Liver (tissue), 9 donors: ENCODE results near the gene BAHD1. TPM values are rescaled to one million over a fixed set of nuclear protein-coding genes. Genes with fewer than 3 reads are reported as not detected.

ENCODE experiments used
- DNase-seq: peaks from one replicate; pipeline ENCODE4 v3.0.0-alpha.2; 2017; ENCODE audit warnings: low spot score
- H3K27ac ChIP-seq, 2 donors: one replicate each; pipeline ENCODE4 v1.7.0; 2013; ENCODE audit warnings: inconsistent platforms in 2 of 2, low read length in 2 of 2, control low read depth in 1 of 2, low read depth in 1 of 2, mild to moderate bottlenecking in 1 of 2
- H3K27me3 ChIP-seq, 4 donors: one replicate each; pipeline versions ENCODE4 v1.6.1 to v1.7.0; 2013; ENCODE audit warnings: low read length in 3 of 4, inconsistent platforms in 1 of 4, mild to moderate bottlenecking in 1 of 4, moderate library complexity in 1 of 4; ENCODE audit not compliant: control insufficient read depth in 4 of 4, insufficient read depth in 4 of 4
- H3K36me3 ChIP-seq, 4 donors: one replicate each; pipeline versions ENCODE4 v1.6.1 to v1.7.0; 2013; ENCODE audit warnings: low read length in 3 of 4, mild to moderate bottlenecking in 3 of 4, low read depth in 1 of 4, moderate library complexity in 1 of 4; ENCODE audit not compliant: control insufficient read depth in 4 of 4, insufficient read depth in 3 of 4
- H3K4me1 ChIP-seq, 4 donors: one replicate each; pipeline versions ENCODE4 v1.6.1 to v1.7.0; 2013; ENCODE audit warnings: low read length in 3 of 4, mild to moderate bottlenecking in 3 of 4, moderate library complexity in 1 of 4; ENCODE audit not compliant: control insufficient read depth in 4 of 4, insufficient read depth in 4 of 4
- H3K4me3 ChIP-seq, 3 donors: one replicate each; pipeline versions ENCODE4 v1.6.1 to v1.7.0; 2013; ENCODE audit warnings: low read length in 3 of 3, control low read depth in 1 of 3, low read depth in 1 of 3, mild to moderate bottlenecking in 1 of 3
- H3K9ac ChIP-seq, 2 donors: one replicate each; pipeline ENCODE4 v1.7.0; 2013; ENCODE audit warnings: low read length in 2 of 2, mild to moderate bottlenecking in 2 of 2, moderate library complexity in 2 of 2, control low read depth in 1 of 2, low read depth in 1 of 2
- H3K9me3 ChIP-seq, 4 donors: one replicate each; pipeline versions ENCODE4 v1.6.1 to v1.7.0; 2013; ENCODE audit warnings: low read length in 3 of 4; ENCODE audit not compliant: control insufficient read depth in 4 of 4
- CTCF ChIP-seq: fragments of 150-350 bp; IDR thresholded peaks from 2 replicates; pipeline ENCODE4 v1.5.1; 2017; ENCODE audit warnings: improper control_type of control experiment, low read depth, low read length; ENCODE audit not compliant: missing input control
- FOXA1 ChIP-seq: IDR thresholded peaks from 2 replicates; pipeline ENCODE4 v1.6.1; 2016; ENCODE audit warnings: antibody characterized with exemption
- GABPA ChIP-seq, 2 donors: IDR thresholded peaks in 1 of 2; conservative IDR thresholded peaks in 1 of 2; 2 replicates each; pipeline ENCODE4 v1.6.1; 2016; ENCODE audit warnings: antibody characterized with exemption in 2 of 2, mild to moderate bottlenecking in 1 of 2, moderate library complexity in 1 of 2
- HNF4A ChIP-seq, 2 donors: conservative IDR thresholded peaks; 2 replicates each; pipeline ENCODE4 v1.6.1; 2016; ENCODE audit warnings: antibody characterized with exemption in 2 of 2, mild to moderate bottlenecking in 2 of 2
- HNF4G ChIP-seq: IDR thresholded peaks from 2 replicates; pipeline ENCODE4 v1.6.1; 2016; ENCODE audit warnings: antibody characterized with exemption
- JUND ChIP-seq, 2 donors: IDR thresholded peaks; 2 replicates each; pipeline ENCODE4 v1.6.1; 2016; ENCODE audit warnings: antibody characterized with exemption in 2 of 2
- NR2F2 ChIP-seq: IDR thresholded peaks from 2 replicates; pipeline ENCODE4 v1.6.1; 2016; ENCODE audit warnings: antibody characterized with exemption
- RAD21 ChIP-seq, 2 donors: IDR thresholded peaks; 2 replicates each; pipeline ENCODE4 v1.6.1; 2016; ENCODE audit warnings: antibody characterized with exemption in 2 of 2, mild to moderate bottlenecking in 2 of 2
- REST ChIP-seq: IDR thresholded peaks from 2 replicates; pipeline ENCODE4 v1.6.1; 2016; ENCODE audit warnings: antibody characterized with exemption, mild to moderate bottlenecking
- RXRA ChIP-seq, 2 donors: IDR thresholded peaks; 2 replicates each; pipeline ENCODE4 v1.6.1; 2017 to 2018; ENCODE audit warnings: antibody characterized with exemption in 2 of 2, mild to moderate bottlenecking in 1 of 2
- SP1 ChIP-seq: IDR thresholded peaks from 2 replicates; pipeline ENCODE4 v1.6.1; 2018; ENCODE audit warnings: antibody characterized with exemption, mild to moderate bottlenecking
- TAF1 ChIP-seq: conservative IDR thresholded peaks from 2 replicates; pipeline ENCODE4 v1.6.1; 2016; ENCODE audit warnings: antibody characterized with exemption, mild to moderate bottlenecking
- YY1 ChIP-seq: IDR thresholded peaks from 2 replicates; pipeline ENCODE4 v1.6.1; 2016; ENCODE audit warnings: antibody characterized with exemption, mild to moderate bottlenecking
- ZBTB33 ChIP-seq: IDR thresholded peaks from 2 replicates; pipeline ENCODE4 v1.6.1; 2016; ENCODE audit warnings: antibody characterized with exemption
- WGBS: extraction: QIAGEN DNeasy Blood & Tissue Kit; methylation state at CpG from one replicate; pipeline ENCODE4 v1.1.7; 2013; 5-methylcytosine and 5-hydroxymethylcytosine counted together
- polyA plus RNA-seq, 2 donors: library from polyadenylated mRNA; stranded (reverse) in 1 of 2; unstranded in 1 of 2; fragments of 200-250 nt in 1 of 2; fragments of >200 nt in 1 of 2; fragmentation: Nextera tagmentation in 1 of 2; extraction: Ambion mirVana in 1 of 2; gene quantifications; one replicate each; pipeline versions ENCODE4 v1.2.1 to v1.2.3, GENCODE V29; 2013 to 2015
- total RNA-seq, 2 donors: library from RNA; depleted of rRNA; stranded (reverse); fragments of >200 nt; gene quantifications; one replicate each; pipeline ENCODE4 v1.2.3, GENCODE V29; 2014
- donor health status: healthy.
- donor health status: healthy.
- donor health status: healthy.
- donor health status: healthy.
- donor health status: healthy.

Gene BAHD1
- total and polyA plus RNA-seq, 4 donors = 1.8 to 8.7 (median 6.6) TPM

DNA sequence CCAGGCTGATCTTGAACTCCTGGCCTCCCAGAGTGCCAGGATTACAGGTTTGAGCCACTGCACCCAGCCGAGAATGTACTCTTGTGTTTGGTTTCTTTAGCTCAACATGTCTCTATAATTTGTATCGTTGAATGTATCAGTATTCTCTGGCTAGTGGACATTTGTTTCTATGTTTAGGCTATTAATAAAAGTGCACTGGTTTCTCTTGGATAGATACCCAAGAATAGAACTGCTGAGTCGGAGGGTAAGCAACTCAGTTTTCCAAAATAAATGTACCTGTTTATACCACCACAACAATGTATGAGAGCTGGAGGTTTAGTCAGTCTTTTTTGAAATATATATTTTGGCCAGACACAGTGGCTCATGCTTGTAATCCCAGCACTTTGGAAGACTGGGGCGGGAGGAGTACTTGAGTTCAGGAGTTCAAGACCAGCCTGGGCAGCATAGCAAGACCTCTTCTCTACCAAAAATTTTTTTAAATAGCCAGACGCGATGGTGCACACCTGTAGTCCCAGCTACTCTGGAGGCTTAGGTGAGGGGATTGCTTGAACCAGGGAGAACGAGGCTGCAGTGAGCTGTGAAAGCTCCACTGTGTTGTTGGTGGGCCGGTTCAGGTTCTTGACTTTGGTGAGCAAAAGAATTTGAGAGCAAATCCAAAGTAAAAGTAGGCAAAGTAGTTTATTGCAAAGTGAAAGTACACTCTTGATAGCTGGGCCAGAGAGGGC lies 42.9 kb upstream of the BAHD1 start:
- H3K4me3 ChIP-seq = no peak overlapping the region
- 94% methylated on average over 8 of the region's 8 CpGs for WGBS
- H3K4me1 ChIP-seq = no peaks in the 10 kb centered on the region
- TF ChIP-seq SP1 (no peak), HNF4A (conservative IDR thresholded peaks at IDR 0.05) (no peak), NR2F2 (no peak), CTCF (no peak), HNF4G (no peak), ZBTB33 (no peak), YY1 (no peak), REST (no peak)
- H3K27ac ChIP-seq = no peak overlapping the region
- H3K9ac ChIP-seq = no peak overlapping the region
- DNase-seq = no peak
- peaks cover 0 to 4% (median 2%) of the 10 kb centered on the region in 4 donors for H3K36me3 ChIP-seq
- H3K9me3 ChIP-seq = no peaks in the 10 kb centered on the region
- no peaks in the 10 kb centered on the region for H3K27me3 ChIP-seq

- H3K4me3 ChIP-seq = no peak overlapping the region
- H3K27ac ChIP-seq = no peak overlapping the region
- no peaks in the 10 kb centered on the region for H3K27me3 ChIP-seq
- H3K9ac ChIP-seq = no peak overlapping the region
- WGBS = 74% methylated on average over 4 of the region's 4 CpGs
- DNase-seq = no peak
- no peaks in the 10 kb centered on the region for H3K9me3 ChIP-seq
- peaks cover 0 to 4% (median 1%) of the 10 kb centered on the region in 4 donors for H3K36me3 ChIP-seq
- no peaks in the 10 kb centered on the region for H3K4me1 ChIP-seq
- no peak for TF ChIP-seq RXRA (IDR thresholded peaks at IDR 0.05)
- TF ChIP-seq HNF4G = no peak
- no peak for TF ChIP-seq TAF1
- TF ChIP-seq CTCF = no peak
- no peak for TF ChIP-seq ZBTB33
- TF ChIP-seq JUND (IDR thresholded peaks at IDR 0.05) = no peak
- TF ChIP-seq HNF4A (conservative IDR thresholded peaks at IDR 0.05) = no peak
- TF ChIP-seq YY1 = no peak
- TF ChIP-seq RAD21 (IDR thresholded peaks at IDR 0.05) = no peak
- no peak for TF ChIP-seq NR2F2
- TF ChIP-seq SP1 = no peak
- no peak for TF ChIP-seq REST
- no peak for TF ChIP-seq FOXA1
- TF ChIP-seq GABPA (IDR thresholded peaks at IDR 0.05 in 1 of 2, conservative IDR thresholded peaks at IDR 0.05 in 1 of 2) = no peak
These were observed 42.3 kb upstream of the BAHD1 start for GRCh38 chr15:40398413-40398873.
